K562 (cell line): ENCODE results near the gene PDIA5. TPM values are rescaled to one million over a fixed set of nuclear protein-coding genes. Genes with fewer than 3 reads are reported as not detected.

ENCODE experiments used
- ATAC-seq: fragments of 200-7000 bp; cut with Tn5 transposase; 3 replicates; pipeline ENCODE4 v1.9.1; 2020; ENCODE audit warnings: moderate library complexity
- BruUV-seq: library from RNA; stranded (reverse); fragments of 400-500 nt; replicated peaks from 2 replicates; lab custom pipeline; 2021; lab: Mats Ljungman, UMichigan
- CTCF ChIA-PET: fragments of 300-600 bp; formaldehyde crosslinking; extraction: SDS; loops from one replicate; lab custom pipeline; 2021; ENCODE audit warnings: low intra/inter-chr PET ratio; lab: Yijun Ruan, JAX
- POLR2A ChIA-PET: fragments of 300-600, 350-650 bp; sonication (Branson Sonifier 250); formaldehyde crosslinking; extraction: SDS; loops from one replicate; lab custom pipeline; 2021; ENCODE audit warnings: antibody characterized with exemption, inconsistent platforms; lab: Yijun Ruan, JAX
- DNase-seq, 4 experiments: peaks; one replicate each; pipeline versions ENCODE4 v3.0.0 to v3.0.0-alpha.2; 2011 to 2018; ENCODE audit warnings: low spot score in 3 of 4, mixed read lengths in 3 of 4; ENCODE audit errors: extremely low read depth in 1 of 4
- FAIRE-seq: peaks from 2 replicates; lab custom pipeline; 2011; peaks lifted over from hg19 to GRCh38; lab: Jason Lieb, UNC
- H2AFZ ChIP-seq: 2 replicates; pipeline ENCODE4 v1.6.0; 2011; ENCODE audit warnings: low read depth, low read length, control low read depth, inconsistent platforms
- H3K27ac ChIP-seq: fragments of 200-600 bp; 3 replicates; pipeline ENCODE4 v1.8.0; 2011; ENCODE audit warnings: low read depth, mild to moderate bottlenecking, control low read depth, inconsistent platforms, low read length, moderate library complexity, mixed read lengths; ENCODE audit errors: extremely low read depth
- H3K27me3 ChIP-seq, 2 experiments: fragments of 300-600 bp in 1 of 2; 2 replicates in 1 of 2; 3 replicates in 1 of 2; pipeline versions ENCODE4 v1.6.0 to v1.8.0; 2011; ENCODE audit warnings: inconsistent platforms in 2 of 2, low read length in 2 of 2, mild to moderate bottlenecking in 1 of 2, mixed read lengths in 1 of 2, moderate library complexity in 1 of 2; ENCODE audit not compliant: control insufficient read depth in 2 of 2, insufficient read depth in 2 of 2
- H3K36me3 ChIP-seq: fragments of 300-600 bp; 3 replicates; pipeline ENCODE4 v1.8.0; 2011; ENCODE audit warnings: mild to moderate bottlenecking, low read length, inconsistent platforms; ENCODE audit not compliant: control insufficient read depth, insufficient read depth
- H3K4me1 ChIP-seq, 2 experiments: fragments of 200-600 bp in 1 of 2; replicated peaks in 1 of 2; 2 replicates in 1 of 2; 3 replicates in 1 of 2; pipeline versions ENCODE4 v1.5.1 to v1.8.0; 2011; ENCODE audit warnings: inconsistent platforms in 2 of 2, low read length in 2 of 2, mild to moderate bottlenecking in 1 of 2, mixed read lengths in 1 of 2, moderate library complexity in 1 of 2; ENCODE audit not compliant: control insufficient read depth in 2 of 2, insufficient read depth in 2 of 2
- H3K4me2 ChIP-seq: 2 replicates; pipeline ENCODE4 v1.6.1; 2011; ENCODE audit warnings: low read length, control low read depth, inconsistent platforms, mixed read lengths; ENCODE audit not compliant: insufficient read depth
- H3K4me3 ChIP-seq: fragments of 200-600 bp; sonication (generic), shearing (Covaris generic); 2 replicates; pipeline ENCODE4 v1.5.1; 2016; ENCODE audit warnings: control low read depth, inconsistent platforms
- H3K79me2 ChIP-seq: fragments of 200-600 bp; 3 replicates; pipeline ENCODE4 v1.8.0; 2011; ENCODE audit warnings: low read length, inconsistent platforms; ENCODE audit not compliant: control insufficient read depth, insufficient read depth
- H3K9ac ChIP-seq, 2 experiments: 2 replicates each; pipeline versions ENCODE4 v1.6.0 to v1.6.1; 2011; ENCODE audit warnings: low read depth in 2 of 2, low read length in 2 of 2, control low read depth in 1 of 2, inconsistent platforms in 1 of 2, mild to moderate bottlenecking in 1 of 2, mixed read lengths in 1 of 2; ENCODE audit not compliant: insufficient read depth in 1 of 2
- H3K9me1 ChIP-seq: one replicate; pipeline ENCODE4 v1.6.0; 2011; ENCODE audit warnings: inconsistent platforms, mild to moderate bottlenecking, low read length, moderate library complexity; ENCODE audit not compliant: control insufficient read depth, insufficient read depth
- H3K9me3 ChIP-seq: replicated peaks from 2 replicates; pipeline ENCODE4 v1.5.1; 2011; ENCODE audit warnings: low read depth, low read length, inconsistent platforms; ENCODE audit not compliant: control insufficient read depth, insufficient read depth
- H4K20me1 ChIP-seq: replicated peaks from 2 replicates; pipeline ENCODE4 v1.6.1; 2011; ENCODE audit warnings: low read length, inconsistent platforms, mixed read lengths; ENCODE audit not compliant: control insufficient read depth, insufficient read depth
- RAD21 ChIP-seq, 2 experiments: fragments of 250-450 bp in 1 of 2; fragments of 450-650 bp in 1 of 2; sonication (Bioruptor Pico) in 1 of 2; formaldehyde crosslinking in 1 of 2; IDR thresholded peaks in 1 of 2; conservative IDR thresholded peaks in 1 of 2; 2 replicates each; pipeline versions ENCODE4 v1.4.0 to v1.8.0; 2020 to 2022; ENCODE audit warnings: mild to moderate bottlenecking in 2 of 2, moderate library complexity in 1 of 2
- WGBS: fragments of 100-300 bp; shearing (Covaris generic); methylation state at CpG from one replicate; pipeline ENCODE4 v1.1.6; 2016; ENCODE audit warnings: low coverage, mixed read lengths; ENCODE audit not compliant: insufficient coverage; ENCODE audit errors: missing lambda C conversion rate; 5-methylcytosine and 5-hydroxymethylcytosine counted together
- in situ Hi-C: fragments of 300-500 bp; cut with MboI; formaldehyde crosslinking; loops from 4 replicates; pipeline ENCODE4 v1.15.0; 2018; ENCODE audit warnings: inconsistent platforms, mixed read lengths
- intact Hi-C: fragments of 100-400 bp; cut with micrococcal nuclease; formaldehyde crosslinking; loops from 2 replicates; pipeline ENCODE4 v1.14.2; 2022
- polyA plus RNA-seq, 8 experiments: library from polyadenylated mRNA; depleted of rRNA in 4 of 8; stranded (reverse) in 5 of 8; unstranded in 3 of 8; fragments of >200 nt; fragmentation: Nextera tagmentation in 2 of 8; fragmentation: Illumina TruSeq in 1 of 8; extraction: Ambion mirVana in 2 of 8; extraction: Trizol in 1 of 8; gene quantifications; 2 replicates each; pipeline versions ENCODE4 v1.2.1 to v1.2.3, GENCODE V29; 2011 to 2014; ENCODE audit warnings: inconsistent platforms in 1 of 8, missing spikeins in 1 of 8
- total RNA-seq, 7 experiments: library from RNA; depleted of rRNA in 6 of 7; stranded (reverse); fragments of >200 nt in 6 of 7; fragmentation: Illumina TruSeq in 2 of 7; extraction: Trizol in 2 of 7; gene quantifications; 2 replicates each; pipeline versions ENCODE4 v1.2.1 to v1.2.3, GENCODE V29; 2011 to 2021; ENCODE audit warnings: low replicate concordance in 1 of 7
- TF ChIP-seq, protein P1 (sequence below), 3 experiments: fragments of 200-800 bp in 1 of 3; fragments of 250-450 bp in 1 of 3; fragments of 450-650 bp in 1 of 3; sonication (Bioruptor Pico) in 1 of 3; sonication (Bioruptor generic) in 1 of 3; formaldehyde crosslinking in 1 of 3; IDR thresholded peaks; 2 replicates each; pipeline versions ENCODE4 v1.6.1 to v1.8.0; 2016 to 2022; ENCODE audit warnings: mild to moderate bottlenecking in 2 of 3, missing genetic modification characterization in 2 of 3, missing compliant biosample characterization in 1 of 3, moderate library complexity in 1 of 3
- TF ChIP-seq, protein P2 (sequence below), 2 experiments: IDR thresholded peaks; 2 replicates each; pipeline ENCODE4 v1.6.1; 2011; ENCODE audit warnings: borderline replicate concordance in 1 of 2, control low read depth in 1 of 2, low read depth in 1 of 2, low read length in 1 of 2, mild to moderate bottlenecking in 1 of 2, mixed read lengths in 1 of 2, moderate library complexity in 1 of 2; ENCODE audit not compliant: insufficient read depth in 1 of 2, insufficient read length in 1 of 2, poor library complexity in 1 of 2, severe bottlenecking in 1 of 2; ENCODE audit errors: extremely low read depth in 1 of 2

The PDIA5 gene
- total and polyA plus RNA-seq, 9 of the 15 experiments (the other 6 are each of a cell fraction or from before 2014, with no cell fraction given) = 3.4 to 31.8 (median 19.6) TPM

GRCh38 chr3:123026565-123027291, 40.1 kb upstream of the PDIA5 start:
- FAIRE-seq = no peak

More at GRCh38 chr3:123026565-123027291, 40.1 kb upstream of the PDIA5 start:
- ChIA-PET POLR2A (no interaction called here), CTCF (interaction anchor here (0.7 kb wide), 2 partner anchors 83 to 271 kb away, joined by 3 to 7 read pairs; no protein-coding TSS in a partner anchor)
- no peak for ATAC-seq
- Histone ChIP-seq H3K9me1 (no peaks in the 10 kb centered on the region), H4K20me1 (no peaks in the 10 kb centered on the region), H3K27me3 (peaks cover 15 to 33% of the 10 kb centered on the region in 2 experiments; a peak in 4 of 5 replicates), H2AFZ (no peak overlapping the region), H3K79me2 (no peaks in the 10 kb centered on the region), H3K9ac (no peak overlapping the region), H3K4me2 (no peak overlapping the region), H3K9me3 (no peaks in the 10 kb centered on the region), H3K4me1 (peaks cover 5 to 20% of the 10 kb centered on the region in 2 experiments; a peak in 4 of 5 replicates), H3K27ac (no peak overlapping the region), H3K36me3 (no peaks in the 10 kb centered on the region), H3K4me3 (no peak overlapping the region)
- in situ Hi-C loops = no loop called here
- intact Hi-C loops = loop anchor here (10.0 kb wide), 2 partner anchors 272 to 462 kb away; partner anchors contain the start of genes DTX3L and PARP9
- 52% methylated on average over 14 of the region's 62 CpGs for WGBS
- no peak for DNase-seq
- TF ChIP-seq RAD21 (CRISPR knock-in tag; conservative IDR thresholded peaks at IDR 0.05 in 1 of 2, IDR thresholded peaks at IDR 0.05 in 1 of 2) = no peak
- TF ChIP-seq, protein P1, sequence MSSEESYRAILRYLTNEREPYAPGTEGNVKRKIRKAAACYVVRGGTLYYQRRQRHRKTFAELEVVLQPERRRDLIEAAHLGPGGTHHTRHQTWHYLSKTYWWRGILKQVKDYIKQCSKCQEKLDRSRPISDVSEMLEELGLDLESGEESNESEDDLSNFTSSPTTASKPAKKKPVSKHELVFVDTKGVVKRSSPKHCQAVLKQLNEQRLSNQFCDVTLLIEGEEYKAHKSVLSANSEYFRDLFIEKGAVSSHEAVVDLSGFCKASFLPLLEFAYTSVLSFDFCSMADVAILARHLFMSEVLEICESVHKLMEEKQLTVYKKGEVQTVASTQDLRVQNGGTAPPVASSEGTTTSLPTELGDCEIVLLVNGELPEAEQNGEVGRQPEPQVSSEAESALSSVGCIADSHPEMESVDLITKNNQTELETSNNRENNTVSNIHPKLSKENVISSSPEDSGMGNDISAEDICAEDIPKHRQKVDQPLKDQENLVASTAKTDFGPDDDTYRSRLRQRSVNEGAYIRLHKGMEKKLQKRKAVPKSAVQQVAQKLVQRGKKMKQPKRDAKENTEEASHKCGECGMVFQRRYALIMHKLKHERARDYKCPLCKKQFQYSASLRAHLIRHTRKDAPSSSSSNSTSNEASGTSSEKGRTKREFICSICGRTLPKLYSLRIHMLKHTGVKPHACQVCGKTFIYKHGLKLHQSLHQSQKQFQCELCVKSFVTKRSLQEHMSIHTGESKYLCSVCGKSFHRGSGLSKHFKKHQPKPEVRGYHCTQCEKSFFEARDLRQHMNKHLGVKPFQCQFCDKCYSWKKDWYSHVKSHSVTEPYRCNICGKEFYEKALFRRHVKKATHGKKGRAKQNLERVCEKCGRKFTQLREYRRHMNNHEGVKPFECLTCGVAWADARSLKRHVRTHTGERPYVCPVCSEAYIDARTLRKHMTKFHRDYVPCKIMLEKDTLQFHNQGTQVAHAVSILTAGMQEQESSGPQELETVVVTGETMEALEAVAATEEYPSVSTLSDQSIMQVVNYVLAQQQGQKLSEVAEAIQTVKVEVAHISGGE (CRISPR knock-in tag; IDR thresholded peaks at IDR 0.05) = no peak
- TF ChIP-seq, protein P2, sequence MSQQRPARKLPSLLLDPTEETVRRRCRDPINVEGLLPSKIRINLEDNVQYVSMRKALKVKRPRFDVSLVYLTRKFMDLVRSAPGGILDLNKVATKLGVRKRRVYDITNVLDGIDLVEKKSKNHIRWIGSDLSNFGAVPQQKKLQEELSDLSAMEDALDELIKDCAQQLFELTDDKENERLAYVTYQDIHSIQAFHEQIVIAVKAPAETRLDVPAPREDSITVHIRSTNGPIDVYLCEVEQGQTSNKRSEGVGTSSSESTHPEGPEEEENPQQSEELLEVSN (IDR thresholded peaks at IDR 0.05; ENCODE audit: borderline replicate concordance in 1 of 2, extremely low read depth in 1 of 2, insufficient read depth in 1 of 2, insufficient read length in 1 of 2, low read depth in 1 of 2, low read length in 1 of 2, poor library complexity in 1 of 2, severe bottlenecking in 1 of 2) = peak in 1 of 2 experiments; percentile 49
- BruUV-seq = no TSS peak
